AG04449 (cell line): ENCODE data around the gene TMEM258.

ENCODE experiments used
- CTCF ChIA-PET: fragments of 350-600 bp; formaldehyde crosslinking; extraction: SDS; loops from one replicate; lab custom pipeline; 2021; ENCODE audit warnings: antibody characterized with exemption; lab: Yijun Ruan, JAX
- POLR2A ChIA-PET: fragments of 400-600, 350-600 bp; formaldehyde crosslinking; extraction: SDS; loops from one replicate; lab custom pipeline; 2020; ENCODE audit warnings: antibody characterized with exemption, inconsistent platforms; lab: Yijun Ruan, JAX
- DNase-seq: peaks from one replicate; pipeline ENCODE4 v3.0.0-alpha.2; 2010; ENCODE audit warnings: low read depth, low spot score
- H3K4me3 ChIP-seq: 2 replicates; pipeline ENCODE4 v1.5.1; 2011; ENCODE audit warnings: low read depth, mild to moderate bottlenecking, control low read depth, low read length
- TF ChIP-seq, protein P1 (sequence below): IDR thresholded peaks from one replicate; pipeline ENCODE4 v1.5.1; 2011; ENCODE audit warnings: mild to moderate bottlenecking, moderate library complexity, low read length, control low read depth, inconsistent platforms; ENCODE audit not compliant: insufficient read depth; ENCODE audit errors: missing control alignments

The TMEM258 gene

GRCh38 chr11:61769169-61769920, 23.1 kb downstream of the TMEM258 start:
- no peak overlapping the region for H3K4me3 ChIP-seq
- TF ChIP-seq, protein P1, sequence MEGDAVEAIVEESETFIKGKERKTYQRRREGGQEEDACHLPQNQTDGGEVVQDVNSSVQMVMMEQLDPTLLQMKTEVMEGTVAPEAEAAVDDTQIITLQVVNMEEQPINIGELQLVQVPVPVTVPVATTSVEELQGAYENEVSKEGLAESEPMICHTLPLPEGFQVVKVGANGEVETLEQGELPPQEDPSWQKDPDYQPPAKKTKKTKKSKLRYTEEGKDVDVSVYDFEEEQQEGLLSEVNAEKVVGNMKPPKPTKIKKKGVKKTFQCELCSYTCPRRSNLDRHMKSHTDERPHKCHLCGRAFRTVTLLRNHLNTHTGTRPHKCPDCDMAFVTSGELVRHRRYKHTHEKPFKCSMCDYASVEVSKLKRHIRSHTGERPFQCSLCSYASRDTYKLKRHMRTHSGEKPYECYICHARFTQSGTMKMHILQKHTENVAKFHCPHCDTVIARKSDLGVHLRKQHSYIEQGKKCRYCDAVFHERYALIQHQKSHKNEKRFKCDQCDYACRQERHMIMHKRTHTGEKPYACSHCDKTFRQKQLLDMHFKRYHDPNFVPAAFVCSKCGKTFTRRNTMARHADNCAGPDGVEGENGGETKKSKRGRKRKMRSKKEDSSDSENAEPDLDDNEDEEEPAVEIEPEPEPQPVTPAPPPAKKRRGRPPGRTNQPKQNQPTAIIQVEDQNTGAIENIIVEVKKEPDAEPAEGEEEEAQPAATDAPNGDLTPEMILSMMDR, result peak; percentile 48
- DNase-seq, result no peak
- ChIA-PET POLR2A (no interaction called here), CTCF (interaction anchor here (0.8 to 12.8 kb wide), 4 partner anchors 13 to 46 kb away, joined by 3 to 97 read pairs (median 5); no protein-coding TSS in a partner anchor)

- ChIA-PET POLR2A (no interaction called here), CTCF (interaction anchor here (0.8 to 12.8 kb wide), 4 partner anchors 14 to 46 kb away, joined by 3 to 97 read pairs (median 4); no protein-coding TSS in a partner anchor)
- H3K4me3 ChIP-seq, result no peak overlapping the region
- DNase-seq, result no peak
- TF ChIP-seq, protein P1, result no peak
These were observed 23.9 kb downstream of the TMEM258 start for GRCh38 chr11:61768376-61769076.

DNA sequence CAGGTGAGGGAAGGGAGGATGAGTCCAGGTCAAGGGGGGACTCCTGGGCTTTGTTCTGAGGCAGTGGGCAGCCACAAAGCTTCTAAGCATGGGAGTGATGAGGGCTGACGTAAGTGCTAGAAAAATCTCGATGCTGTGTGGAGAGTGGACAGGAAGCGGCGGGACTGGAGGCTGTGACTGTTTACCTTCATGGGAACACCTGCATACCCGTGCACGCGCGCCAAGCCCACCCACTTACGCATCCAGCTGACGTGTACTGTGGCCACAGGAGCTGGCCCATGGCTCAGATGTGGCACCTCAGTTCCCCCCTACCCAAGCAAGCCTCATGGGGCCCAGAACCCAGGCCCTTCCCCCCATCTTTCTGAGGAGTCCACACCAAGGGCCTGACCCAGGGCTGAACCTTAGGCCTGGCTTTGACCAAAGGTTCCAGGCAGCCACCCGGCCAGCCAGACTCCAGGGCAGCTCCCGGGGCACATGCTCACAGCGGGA, 26.0 kb downstream of the TMEM258 start:
- DNase-seq, result no peak
- ChIA-PET POLR2A (no interaction called here), CTCF (interaction anchor here (1.2 to 12.8 kb wide), 7 partner anchors 10 to 316 kb away, joined by 3 to 97 read pairs (median 5); partner anchors contain the start of gene MYRF)

GRCh38 chr11:61765550-61766253, 26.7 kb downstream of the TMEM258 start:
- ChIA-PET CTCF (interaction anchor here (0.8 to 12.8 kb wide), 8 partner anchors 10 to 342 kb away, joined by 3 to 97 read pairs (median 6); partner anchors contain the start of gene MYRF), POLR2A (no interaction called here)
- H3K4me3 ChIP-seq, result no peak overlapping the region
- DNase-seq, result no peak
- TF ChIP-seq, protein P1, result no peak

More for the DNA sequence above, 26.0 kb downstream of the TMEM258 start:
- no peak overlapping the region for H3K4me3 ChIP-seq
- TF ChIP-seq, protein P1, result no peak

GRCh38 chr11:61764606-61765260, 27.7 kb downstream of the TMEM258 start:
- no peak overlapping the region for H3K4me3 ChIP-seq
- no peak for DNase-seq
- CTCF ChIA-PET, result interaction anchor here (0.8 to 12.8 kb wide), 10 partner anchors 9 to 343 kb away, joined by 3 to 97 read pairs (median 4); partner anchors contain the start of gene MYRF
- TF ChIP-seq, protein P1, result no peak
- POLR2A ChIA-PET, result no interaction called here
